Left forelimb (tissue), 1 donor: ENCODE measurements around the gene SPRYD4.
"Not testable (repeated sequence)": the region's sequence is repeated elsewhere in the genome, so short reads cannot be mapped to it uniquely, and the experiment has no call there.

Experiments
- DNase-seq: peaks from one replicate; pipeline ENCODE4 v3.0.0-alpha.2; 2018; ENCODE audit warnings: low spot score

Gene SPRYD4

GRCh38 chr12:56476972-56477432, 8.6 kb downstream of the SPRYD4 start:
- no peak for DNase-seq

GRCh38 chr12:56477521-56478225, 9.3 kb downstream of the SPRYD4 start:
- no peak for DNase-seq

GRCh38 chr12:56479625-56480024, 11.2 kb downstream of the SPRYD4 start:
- no peak for DNase-seq

GRCh38 chr12:56484566-56484965, 16.2 kb downstream of the SPRYD4 start:
- DNase-seq = no peak

- DNase-seq = no peak
These were observed 18.3 kb downstream of the SPRYD4 start for GRCh38 chr12:56486694-56487093.

GRCh38 chr12:56487448-56488040, 19.2 kb downstream of the SPRYD4 start:
- DNase-seq = no peak

GRCh38 chr12:56488041-56488955, 19.9 kb downstream of the SPRYD4 start, which contains the start of gene GLS2:
Gene GLS2, minus strand, starts transcription at chr12:56488161. Its CDS starts 43 bp downstream, at chr12:56488118.
- peak; percentile 71 for DNase-seq

- no peak for DNase-seq
These were observed 22.0 kb downstream of the SPRYD4 start for GRCh38 chr12:56490360-56490759.

- DNase-seq = not testable (repeated sequence)
These were observed 25.2 kb downstream of the SPRYD4 start for GRCh38 chr12:56493409-56494105.

- DNase-seq = not testable (repeated sequence)
These were observed 25.7 kb downstream of the SPRYD4 start for GRCh38 chr12:56494106-56494415.

GRCh38 chr12:56494481-56494880, 26.1 kb downstream of the SPRYD4 start:
- not testable (repeated sequence) for DNase-seq

GRCh38 chr12:56496704-56497103, 28.3 kb downstream of the SPRYD4 start:
- DNase-seq = not testable (repeated sequence)

GRCh38 chr12:56498126-56498902, 29.9 kb downstream of the SPRYD4 start:
- not testable (repeated sequence) for DNase-seq

- DNase-seq = not testable (repeated sequence)
These were observed 31.1 kb downstream of the SPRYD4 start for GRCh38 chr12:56499452-56499851.

- DNase-seq = not testable (repeated sequence)
These were observed 31.5 kb downstream of the SPRYD4 start for GRCh38 chr12:56499879-56500278.

GRCh38 chr12:56510786-56511185, 42.4 kb downstream of the SPRYD4 start:
- no peak for DNase-seq

GRCh38 chr12:56514014-56514318, 45.6 kb downstream of the SPRYD4 start:
- DNase-seq = not testable (repeated sequence)

- no peak for DNase-seq
These were observed 49.5 kb downstream of the SPRYD4 start for GRCh38 chr12:56517854-56518253.

- no peak for DNase-seq
These were observed 50.2 kb downstream of the SPRYD4 start for GRCh38 chr12:56518570-56518969.

- DNase-seq = no peak
These were observed 51.7 kb downstream of the SPRYD4 start for GRCh38 chr12:56520048-56520447.

GRCh38 chr12:56520506-56520905, 52.1 kb downstream of the SPRYD4 start:
- no peak for DNase-seq
